HG03432 (cell line): ENCODE measurements around the gene TBX21.

Experiments used
- ATAC-seq: cut with Tn5 transposase; IDR thresholded peaks from one replicate; pipeline ENCODE4 v1.9.1; 2021; ENCODE audit warnings: mild to moderate bottlenecking, moderate library complexity; ENCODE audit not compliant: unreplicated experiment

TBX21 gene

DNA sequence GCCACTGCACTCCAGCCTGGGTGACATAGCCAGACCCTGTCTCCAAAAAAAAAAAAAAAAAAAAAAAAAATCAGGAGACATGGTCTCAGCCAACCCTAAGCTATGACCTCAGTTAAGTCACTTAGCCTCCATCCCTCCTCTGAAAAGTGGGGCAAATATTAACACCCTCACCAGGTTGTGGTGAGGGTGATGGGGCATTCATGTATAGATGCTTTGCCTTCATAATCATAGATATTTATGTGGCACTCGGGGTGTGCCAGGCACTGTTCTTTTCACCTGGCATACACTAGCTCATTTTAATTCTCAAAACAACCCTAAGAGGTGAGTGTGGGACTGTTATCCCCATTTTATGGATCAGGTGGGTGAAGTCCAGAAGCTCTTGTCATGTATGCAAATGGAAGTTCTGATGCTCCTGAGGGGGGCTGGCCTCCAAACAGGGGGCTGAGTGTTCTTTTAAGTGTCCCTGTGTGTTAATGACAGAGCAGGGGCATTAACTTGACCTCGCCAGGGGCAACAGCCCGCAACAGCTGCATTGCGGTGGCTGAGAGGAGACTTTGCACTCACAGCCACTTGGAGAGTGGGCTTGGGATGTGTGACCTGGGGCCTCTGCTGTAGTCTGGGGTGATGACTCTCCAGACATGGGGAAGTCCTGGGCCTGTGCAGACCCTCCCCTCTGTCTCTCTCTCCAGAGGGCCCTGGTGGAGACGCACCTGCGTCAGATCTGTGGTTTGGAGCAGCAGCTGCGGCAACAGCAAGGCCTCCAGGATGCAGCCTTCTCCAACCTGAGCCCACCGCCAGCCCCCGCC lies 34.9 kb upstream of the TBX21 start:
- no peak for ATAC-seq

DNA sequence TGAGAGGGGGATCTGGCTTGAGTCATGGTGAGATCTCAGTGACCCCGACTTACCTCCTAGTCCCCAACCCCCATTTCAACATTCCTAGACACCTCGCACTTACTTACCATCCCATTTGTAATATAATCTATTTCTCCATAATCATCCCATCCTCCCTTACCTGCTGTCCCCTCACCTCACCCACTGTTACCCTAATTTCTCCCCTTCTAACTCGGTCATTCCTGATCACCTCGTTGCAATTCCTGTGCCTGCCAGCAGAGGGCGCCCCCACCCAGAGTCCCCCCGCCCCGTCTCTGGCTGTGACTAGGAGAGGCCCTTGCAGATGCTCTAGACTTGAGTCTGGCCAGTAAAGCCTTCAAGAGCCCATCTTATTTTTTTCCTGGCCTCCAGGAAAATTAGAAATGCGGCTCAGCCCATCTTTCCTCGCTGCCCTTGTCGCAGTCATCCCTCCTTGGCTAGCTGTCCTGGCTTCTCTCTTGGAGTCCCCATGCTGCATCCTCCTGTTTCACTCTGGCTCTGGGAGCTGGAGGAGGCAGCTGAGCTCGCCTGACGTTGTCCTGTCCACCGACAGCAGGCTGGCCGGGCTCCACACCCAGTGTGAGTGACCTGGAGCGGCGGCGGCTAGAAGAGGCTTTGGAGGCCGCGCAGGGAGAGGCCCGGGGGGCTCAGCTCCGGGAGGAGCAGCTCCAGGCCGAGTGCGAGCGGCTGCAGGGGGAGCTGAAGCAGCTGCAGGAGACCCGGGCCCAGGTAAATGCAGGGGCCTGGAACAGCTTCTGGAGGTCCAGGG lies 34.1 kb upstream of the TBX21 start:
- no peak for ATAC-seq

DNA sequence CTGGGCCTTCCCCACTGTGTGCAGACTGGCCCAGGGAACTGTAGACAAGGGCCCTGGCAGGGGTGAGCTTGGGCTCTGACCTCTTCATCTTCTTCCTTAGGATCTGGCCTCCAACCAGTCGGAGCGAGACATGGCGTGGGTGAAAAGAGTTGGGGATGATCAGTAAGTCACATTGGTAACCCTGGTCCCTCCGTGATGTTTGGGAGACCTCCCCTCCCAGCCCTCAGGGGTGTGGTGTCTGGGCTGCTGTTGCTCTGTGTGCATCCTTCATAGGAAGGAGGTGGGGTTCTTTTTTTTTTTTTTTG lies 33.5 kb upstream of the TBX21 start:
- ATAC-seq: no peak

- no peak for ATAC-seq
Observed at GRCh38 chr17:47700471-47701449, 32.3 kb upstream of the TBX21 start.

GRCh38 chr17:47701608-47702007 lies 31.4 kb upstream of the TBX21 start:
- ATAC-seq: no peak

GRCh38 chr17:47702391-47702995 lies 30.5 kb upstream of the TBX21 start:
- ATAC-seq: no peak

GRCh38 chr17:47703191-47703591 lies 29.8 kb upstream of the TBX21 start:
- ATAC-seq: no peak

DNA sequence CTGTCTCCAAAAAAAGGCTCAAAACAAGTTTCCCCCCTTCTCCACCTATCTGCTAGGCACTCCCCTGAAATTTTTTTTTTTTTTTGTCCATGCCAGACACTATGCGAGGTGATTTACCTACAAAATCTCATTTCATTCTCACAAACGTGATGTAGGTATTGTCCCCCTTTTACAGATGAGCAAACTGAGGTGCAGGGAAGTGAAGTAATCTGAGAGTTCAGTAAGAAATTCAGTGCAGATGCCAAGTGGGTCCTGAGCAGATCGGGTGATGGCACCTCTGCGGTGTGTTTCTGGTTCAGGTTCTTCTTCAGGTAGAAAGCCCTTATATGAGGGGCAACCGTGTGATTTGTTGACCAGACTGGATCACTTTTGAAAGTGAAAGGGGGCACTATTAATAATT lies 29.4 kb upstream of the TBX21 start:
- ATAC-seq: no peak

- ATAC-seq: no peak
Observed at GRCh38 chr17:47704116-47704515, 28.9 kb upstream of the TBX21 start.

DNA sequence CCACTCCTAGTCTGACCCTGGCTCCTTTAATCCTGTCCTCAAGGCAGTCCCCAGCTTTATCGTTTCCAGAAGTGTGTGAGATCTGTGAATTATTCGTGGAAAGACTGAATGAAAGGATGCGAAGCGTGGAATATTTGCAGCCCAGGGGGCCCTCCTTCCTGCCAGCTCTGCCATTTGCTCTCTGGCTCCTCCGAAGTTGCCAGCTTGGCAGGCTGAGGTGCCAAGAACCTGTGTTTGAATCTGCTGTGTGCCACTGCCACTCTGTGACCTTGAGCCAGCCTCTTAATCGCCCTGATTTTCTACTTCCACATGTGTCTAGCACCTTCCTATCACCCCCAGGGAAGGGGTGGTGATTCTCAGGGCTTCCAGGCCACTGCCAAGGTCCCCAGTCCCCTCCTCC lies 28.3 kb upstream of the TBX21 start:
- ATAC-seq: no peak

GRCh38 chr17:47705536-47706530 lies 27.2 kb upstream of the TBX21 start:
- ATAC-seq: no peak

GRCh38 chr17:47707056-47707804 lies 25.8 kb upstream of the TBX21 start:
- ATAC-seq: no peak

DNA sequence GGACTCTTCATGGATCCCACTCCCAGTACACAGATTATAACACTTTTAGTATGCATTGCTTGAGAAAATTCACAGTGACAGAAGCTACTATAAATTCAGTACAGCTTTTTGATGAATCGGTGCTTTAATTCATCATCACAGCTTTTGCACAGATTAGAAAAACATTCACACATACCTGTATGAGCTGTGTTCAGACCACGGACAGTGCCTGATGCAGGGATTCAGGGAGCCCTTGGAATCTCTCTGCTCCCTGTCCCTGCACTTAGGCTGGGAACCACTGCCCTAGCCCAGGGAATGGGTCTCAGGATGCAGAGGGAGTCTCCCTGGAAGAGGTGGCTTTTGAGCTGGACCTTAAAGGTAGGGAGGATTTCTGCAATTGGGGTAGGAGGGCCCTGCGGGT lies 25.2 kb upstream of the TBX21 start:
- no peak for ATAC-seq

- ATAC-seq: no peak
Observed at GRCh38 chr17:47708312-47708863, 24.6 kb upstream of the TBX21 start.

- ATAC-seq: no peak
Observed at GRCh38 chr17:47708864-47709541, 24.0 kb upstream of the TBX21 start.

DNA sequence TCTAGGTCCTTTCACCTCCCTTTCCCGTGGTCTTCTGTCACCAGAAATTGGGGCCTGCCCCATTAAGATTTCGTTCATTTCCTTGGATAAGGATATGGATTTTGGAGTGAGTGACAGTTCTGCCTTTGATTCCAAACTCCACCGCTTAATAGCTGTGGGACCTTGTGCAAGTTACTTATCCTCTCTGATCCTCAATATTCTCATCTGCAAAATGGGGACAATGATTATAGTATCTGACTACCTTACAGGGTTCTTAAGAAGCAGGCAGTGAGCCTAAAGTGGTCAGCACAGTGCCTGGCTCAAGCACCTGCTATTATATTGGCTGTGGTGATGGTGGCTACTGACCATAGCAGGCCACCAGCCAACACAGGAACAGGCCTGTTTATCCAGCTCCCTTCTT lies 23.4 kb upstream of the TBX21 start:
- no peak for ATAC-seq

GRCh38 chr17:47711366-47712099 lies 21.5 kb upstream of the TBX21 start:
- no peak for ATAC-seq
